Fibroblast of skin of right biceps (primary cell): ENCODE measurements around the gene DCK.
"Not testable (repeated sequence)": the region's sequence is repeated elsewhere in the genome, so short reads cannot be mapped to it uniquely, and the experiment has no call there.

Experiments
- DNase-seq: peaks from one replicate; pipeline ENCODE4 v3.0.0-alpha.2; 2013

DCK gene

GRCh38 chr4:70993181-70994068 lies at the start of gene DCK:
Gene DCK (plus strand): TSS chr4:70993649. CDS start chr4:70993836, 187 bp downstream.
- DNase-seq: peak; percentile 91

- no peak for DNase-seq
Measured at GRCh38 chr4:70945046-70945445, 48.4 kb upstream of the DCK start.

- peak; percentile 55 for DNase-seq
Measured at GRCh38 chr4:70945452-70946055, 47.9 kb upstream of the DCK start.

GRCh38 chr4:70946939-70947338 lies 46.5 kb upstream of the DCK start:
- DNase-seq: no peak

GRCh38 chr4:70948665-70949260 lies 44.7 kb upstream of the DCK start:
- no peak for DNase-seq

- peak; percentile 17 for DNase-seq
Measured at GRCh38 chr4:70954032-70954431, 39.4 kb upstream of the DCK start.

- no peak for DNase-seq
Measured at GRCh38 chr4:70956549-70957210, 36.8 kb upstream of the DCK start.

- DNase-seq: peak; percentile 91
Measured at GRCh38 chr4:70958681-70959080, 34.8 kb upstream of the DCK start.

GRCh38 chr4:70969076-70969475 lies 24.4 kb upstream of the DCK start:
- DNase-seq: no peak

GRCh38 chr4:70976252-70976651 lies 17.2 kb upstream of the DCK start:
- no peak for DNase-seq

- DNase-seq: no peak
Measured at GRCh38 chr4:70979445-70980008, 13.9 kb upstream of the DCK start.

GRCh38 chr4:70980196-70980595 lies 13.3 kb upstream of the DCK start:
- DNase-seq: no peak

GRCh38 chr4:70984106-70984505 lies 9.3 kb upstream of the DCK start:
- DNase-seq: no peak

- no peak for DNase-seq
Measured at GRCh38 chr4:70984589-70984988, 8.9 kb upstream of the DCK start.

GRCh38 chr4:70991596-70991995 lies 1.9 kb upstream of the DCK start:
- DNase-seq: no peak

GRCh38 chr4:70992391-70992881 lies 1.0 kb upstream of the DCK start:
- DNase-seq: no peak

- no peak for DNase-seq
Measured at GRCh38 chr4:70994069-70994366, 569 bp downstream of the DCK start.

- no peak for DNase-seq
Measured at GRCh38 chr4:70994387-70995099, 1.1 kb downstream of the DCK start.

- no peak for DNase-seq
Measured at GRCh38 chr4:70996018-70996360, 2.5 kb downstream of the DCK start.

GRCh38 chr4:70997036-70997435 lies 3.6 kb downstream of the DCK start:
- DNase-seq: no peak

- no peak for DNase-seq
Measured at GRCh38 chr4:70997546-70997945, 4.1 kb downstream of the DCK start.

- DNase-seq: not testable (repeated sequence)
Measured at GRCh38 chr4:70999639-71000038, 6.2 kb downstream of the DCK start.

- not testable (repeated sequence) for DNase-seq
Measured at GRCh38 chr4:71001363-71001762, 7.9 kb downstream of the DCK start.
